HEK293 (cell line): ENCODE measurements around the gene TBXA2R.

ENCODE experiments used
- CTCF ChIA-PET: fragments of 350-600 bp; formaldehyde crosslinking; extraction: SDS; loops from one replicate; lab custom pipeline; 2021; ENCODE audit warnings: antibody characterized with exemption; lab: Yijun Ruan, JAX
- POLR2A ChIA-PET: fragments of 300-600 bp; formaldehyde crosslinking; extraction: SDS; loops from one replicate; lab custom pipeline; 2020; ENCODE audit warnings: antibody characterized with exemption, inconsistent platforms; lab: Yijun Ruan, JAX
- H3K27ac ChIP-seq: fragments of 200-500 bp; sonication (Bioruptor generic); 2 replicates; pipeline ENCODE4 v1.5.1; 2014; ENCODE audit warnings: low read depth, low read length, control low read depth, inconsistent platforms; ENCODE audit errors: extremely low read depth
- H3K36me3 ChIP-seq, 2 experiments: fragments of 200-500 bp in 1 of 2; sonication (Bioruptor generic) in 1 of 2; 1 replicate in 1 of 2; 2 replicates in 1 of 2; pipeline ENCODE4 v1.5.1; 2014 to 2017; ENCODE audit warnings: inconsistent platforms in 2 of 2, low read length in 2 of 2; ENCODE audit not compliant: control insufficient read depth in 2 of 2, insufficient read depth in 1 of 2
- H3K4me1 ChIP-seq: fragments of 200-500 bp; sonication (Bioruptor generic); 2 replicates; pipeline ENCODE4 v1.5.1; 2014; ENCODE audit warnings: mild to moderate bottlenecking, low read length, inconsistent platforms; ENCODE audit not compliant: control insufficient read depth, insufficient read depth
- H3K4me3 ChIP-seq: 2 replicates; pipeline ENCODE4 v1.5.1; 2011; ENCODE audit warnings: low read depth, mild to moderate bottlenecking, control low read depth, low read length, moderate library complexity
- H3K9me3 ChIP-seq: fragments of 200-500 bp; sonication (Bioruptor generic); 2 replicates; pipeline ENCODE4 v1.5.1; 2014; ENCODE audit warnings: low read depth, low read length, inconsistent platforms; ENCODE audit not compliant: control insufficient read depth, insufficient read depth
- EGR2 ChIP-seq: fragments of 450-650 bp; formaldehyde crosslinking; IDR thresholded peaks from 2 replicates; pipeline ENCODE4 v1.5.1; 2016; ENCODE audit warnings: low read depth, missing biosample characterization, missing genetic modification characterization
- GLIS1 ChIP-seq: fragments of 450-650 bp; formaldehyde crosslinking; IDR thresholded peaks from 2 replicates; pipeline ENCODE4 v1.5.1; 2016; ENCODE audit warnings: missing biosample characterization, missing genetic modification characterization
- HOXC10 ChIP-seq: sonication (generic); formaldehyde crosslinking; IDR thresholded peaks from 2 replicates; pipeline ENCODE4 v1.8.1; 2023; ENCODE audit warnings: mild to moderate bottlenecking, missing genetic modification reagents
- TRIM28 ChIP-seq: IDR thresholded peaks from 2 replicates; pipeline ENCODE4 v1.6.1; 2011; ENCODE audit warnings: low read length, control low read depth, borderline replicate concordance
- WT1 ChIP-seq: fragments of 450-650 bp; formaldehyde crosslinking; IDR thresholded peaks from 2 replicates; pipeline ENCODE4 v1.5.1; 2016; ENCODE audit warnings: missing biosample characterization, missing genetic modification characterization
- ZBTB44 ChIP-seq: fragments of 450-650 bp; IDR thresholded peaks from 2 replicates; pipeline ENCODE4 v1.5.1; 2018; ENCODE audit warnings: missing biosample characterization, mild to moderate bottlenecking, missing genetic modification characterization
- ZFHX2 ChIP-seq: fragments of 450-650 bp; formaldehyde crosslinking; conservative IDR thresholded peaks from 2 replicates; pipeline ENCODE4 v1.5.1; 2016; ENCODE audit warnings: missing biosample characterization, missing genetic modification characterization
- ZNF175 ChIP-seq: fragments of 450-650 bp; formaldehyde crosslinking; IDR thresholded peaks from 2 replicates; pipeline ENCODE4 v1.5.1; 2016; ENCODE audit warnings: missing biosample characterization, missing genetic modification characterization
- ZNF280C ChIP-seq: fragments of 450-650 bp; formaldehyde crosslinking; IDR thresholded peaks from 2 replicates; pipeline ENCODE4 v1.5.1; 2016; ENCODE audit warnings: missing biosample characterization, missing genetic modification characterization
- ZNF335 ChIP-seq: fragments of 450-650 bp; formaldehyde crosslinking; conservative IDR thresholded peaks from 2 replicates; pipeline ENCODE4 v1.5.1; 2016; ENCODE audit warnings: missing biosample characterization, missing genetic modification characterization
- ZNF37A ChIP-seq: fragments of 450-650 bp; IDR thresholded peaks from 2 replicates; pipeline ENCODE4 v1.5.1; 2018; ENCODE audit warnings: missing biosample characterization, missing genetic modification characterization
- ZNF530 ChIP-seq: fragments of 450-650 bp; formaldehyde crosslinking; IDR thresholded peaks from 2 replicates; pipeline ENCODE4 v1.5.1; 2016; ENCODE audit warnings: low read depth, missing biosample characterization, missing genetic modification characterization
- ZNF600 ChIP-seq: fragments of 450-650 bp; formaldehyde crosslinking; IDR thresholded peaks from 2 replicates; pipeline ENCODE4 v1.5.1; 2016; ENCODE audit warnings: missing biosample characterization, missing genetic modification characterization
- ZNF768 ChIP-seq: fragments of 450-650 bp; formaldehyde crosslinking; IDR thresholded peaks from 2 replicates; pipeline ENCODE4 v1.5.1; 2018; ENCODE audit warnings: missing biosample characterization, mild to moderate bottlenecking, missing genetic modification characterization
- ZNF785 ChIP-seq: fragments of 450-650 bp; formaldehyde crosslinking; IDR thresholded peaks from 2 replicates; pipeline ENCODE4 v1.5.1; 2016; ENCODE audit warnings: missing biosample characterization, missing genetic modification characterization
- ZSCAN4 ChIP-seq: fragments of 450-650 bp; formaldehyde crosslinking; IDR thresholded peaks from 2 replicates; pipeline ENCODE4 v1.5.1; 2017; ENCODE audit warnings: missing biosample characterization, missing genetic modification characterization

Gene TBXA2R

GRCh38 chr19:3620145-3620816 is 13.6 kb upstream of the TBXA2R start:
- TF ChIP-seq ZBTB44 (tag by site-specific recombination), result 0 out of 2 replicates have a peak, but pooled peaks have one; percentile 40
- TF ChIP-seq TRIM28, result no peak
- TF ChIP-seq ZNF600, result peak; percentile 79
- TF ChIP-seq ZNF280C (tag by site-specific recombination), result no peak
- peaks cover 2% of the 10 kb centered on the region; the same call in 1 of the 2 replicates for H3K4me1 ChIP-seq
- no peaks in the 10 kb centered on the region for H3K9me3 ChIP-seq
- H3K4me3 ChIP-seq, result no peak overlapping the region
- ChIA-PET CTCF (interaction anchor here (0.8 to 1.2 kb wide), 2 partner anchors 13 to 74 kb away, joined by 4 to 6 read pairs; no protein-coding TSS in a partner anchor), POLR2A (no interaction called here)
- no peak overlapping the region for H3K27ac ChIP-seq
- H3K36me3 ChIP-seq, result peaks cover 0 to 33% of the 10 kb centered on the region in 2 experiments; a peak in 2 of 3 replicates

- no peak overlapping the region for H3K4me3 ChIP-seq
- no peaks in the 10 kb centered on the region for H3K9me3 ChIP-seq
- no peak overlapping the region for H3K27ac ChIP-seq
- peaks cover 2% of the 10 kb centered on the region; the same call in 1 of the 2 replicates for H3K4me1 ChIP-seq
- ChIA-PET CTCF (interaction anchor here (0.8 to 1.2 kb wide), 3 partner anchors 12 to 46 kb away, joined by 3 to 4 read pairs (median 4); partner anchors contain the start of gene GIPC3), POLR2A (no interaction called here)
- TF ChIP-seq ZNF785 (tag by site-specific recombination) (no peak), GLIS1 (tag by site-specific recombination) (peak; percentile 41; the same call in 1 of the 2 replicates), ZNF530 (tag by site-specific recombination) (no peak), ZNF335 (tag by site-specific recombination) (no peak), ZNF37A (tag by site-specific recombination) (no peak), ZNF768 (tag by site-specific recombination) (no peak), WT1 (tag by site-specific recombination) (no peak), ZSCAN4 (tag by site-specific recombination) (no peak), HOXC10 (CRISPR knock-in tag) (no peak)
- peaks cover 0 to 35% of the 10 kb centered on the region in 2 experiments; a peak in 2 of 3 replicates for H3K36me3 ChIP-seq
Measured at GRCh38 chr19:3619631-3620012, 12.9 kb upstream of the TBXA2R start.

GRCh38 chr19:3618811-3619630 is 12.3 kb upstream of the TBXA2R start:
- ChIA-PET CTCF (interaction anchor here (0.6 to 1.2 kb wide), 7 partner anchors 11 to 319 kb away, joined by 3 to 6 read pairs (median 4); partner anchors contain the start of gene GIPC3), POLR2A (interaction anchor here (0.6 kb wide), 1 partner anchor 28 kb away, joined by 4 read pairs; no protein-coding TSS in a partner anchor)
- Histone ChIP-seq H3K4me1 (peaks cover 2% of the 10 kb centered on the region; the same call in 1 of the 2 replicates), H3K9me3 (no peaks in the 10 kb centered on the region), H3K4me3 (no peak overlapping the region), H3K36me3 (peaks cover 0 to 35% of the 10 kb centered on the region in 2 experiments; a peak in 2 of 3 replicates), H3K27ac (no peak overlapping the region)
- TF ChIP-seq ZNF175 (no peak), ZFHX2 (tag by site-specific recombination) (peak; percentile 64), EGR2 (peak; percentile 55)
